Epithelial cell of prostate (primary cell): ENCODE results near the gene WFDC5.
"Not testable (repeated sequence)": the region's sequence is repeated elsewhere in the genome, so short reads cannot be mapped to it uniquely, and the experiment has no call there.

Source experiments
- DNase-seq: peaks from one replicate; pipeline ENCODE4 v3.0.0-alpha.2; 2011; ENCODE audit warnings: low read depth, low spot score
- H3K27ac ChIP-seq: fragments of 450-650 bp; 2 replicates; pipeline ENCODE4 v1.5.1; 2017; ENCODE audit warnings: mild to moderate bottlenecking

WFDC5 gene, protein sequence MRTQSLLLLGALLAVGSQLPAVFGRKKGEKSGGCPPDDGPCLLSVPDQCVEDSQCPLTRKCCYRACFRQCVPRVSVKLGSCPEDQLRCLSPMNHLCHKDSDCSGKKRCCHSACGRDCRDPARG

DNA sequence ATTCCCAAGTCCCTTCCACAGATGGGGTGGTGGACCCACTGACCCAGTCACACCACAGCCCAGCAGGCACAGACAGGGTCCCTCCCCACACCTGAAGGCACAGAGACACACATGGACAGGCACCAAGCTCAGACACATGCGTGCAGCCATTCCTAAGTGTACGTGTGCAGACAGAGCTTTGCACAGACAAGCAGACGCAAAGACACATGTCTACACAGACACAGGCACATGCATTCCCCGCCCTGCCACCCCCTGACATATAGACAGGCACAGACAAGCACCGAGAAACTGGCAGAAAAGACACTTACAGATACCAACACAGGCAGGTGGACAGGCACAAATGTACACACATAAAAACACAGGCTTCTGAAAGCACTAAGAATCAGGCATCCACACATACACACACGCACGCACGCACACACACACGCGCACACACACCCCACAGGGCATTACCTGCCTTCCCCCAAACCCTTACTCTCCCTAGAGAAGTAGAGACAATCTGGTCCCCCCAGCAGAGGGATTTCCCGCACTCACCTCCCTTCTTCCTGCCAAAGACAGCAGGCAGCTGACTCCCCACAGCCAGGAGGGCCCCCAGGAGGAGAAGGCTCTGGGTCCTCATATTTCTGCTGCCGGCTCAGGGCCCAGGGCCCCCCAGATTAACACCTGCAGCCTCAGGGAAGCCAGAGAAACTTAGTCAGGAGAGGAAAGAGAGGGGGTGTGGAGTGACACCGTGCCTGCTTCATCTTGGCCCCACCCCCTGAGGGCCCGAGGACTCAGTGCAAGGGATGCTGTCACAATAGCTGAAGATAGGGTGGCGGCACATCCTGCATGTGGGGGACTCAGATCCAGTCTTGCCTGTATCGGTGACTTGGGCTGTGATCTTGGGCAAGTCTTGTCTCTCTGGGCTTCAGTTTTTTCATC is at the start of gene WFDC5:
TSS of gene WFDC5 (minus strand) at position 710 of the 921 bp plus-strand sequence. CDS start at position 619, 91 bp downstream.
- DNase-seq, result peak; percentile 80
- H3K27ac ChIP-seq, result peak within 1 kb of the TSS; percentile 32

DNA sequence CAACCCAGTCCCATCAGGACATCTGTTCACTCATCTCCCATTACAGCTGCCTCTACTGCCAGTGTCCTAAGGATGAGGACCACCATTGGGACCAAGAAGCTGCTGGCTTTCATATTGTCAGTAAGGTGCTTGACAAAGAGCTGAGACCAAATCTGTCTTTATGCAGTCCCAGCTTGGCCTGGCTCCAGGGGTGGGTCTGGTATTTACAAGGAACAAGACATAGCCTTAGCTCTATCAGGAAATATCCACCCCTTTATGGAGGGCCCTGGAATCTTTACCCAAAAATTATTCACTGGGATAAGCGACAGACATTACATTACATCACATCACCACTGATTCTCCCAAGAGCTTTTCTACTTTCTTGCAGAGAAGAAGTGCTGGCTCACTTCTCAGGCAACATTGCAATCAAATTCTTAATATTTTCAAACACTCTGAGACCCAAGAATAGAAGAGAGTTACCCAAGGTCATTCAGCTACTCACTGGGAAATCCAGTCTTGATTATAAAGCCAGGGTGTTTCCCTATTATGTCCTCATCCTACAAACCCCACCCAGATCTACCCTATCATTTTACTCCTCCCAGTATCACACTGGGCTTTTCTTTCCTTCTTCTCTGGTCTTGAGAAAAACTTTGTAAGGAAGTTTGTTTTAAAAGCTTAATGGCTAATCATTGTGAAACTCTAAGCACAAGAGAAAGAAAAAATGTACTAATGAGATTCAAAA is 48.3 kb upstream of the WFDC5 start:
- H3K27ac ChIP-seq, result no peak overlapping the region
- DNase-seq, result no peak

DNA sequence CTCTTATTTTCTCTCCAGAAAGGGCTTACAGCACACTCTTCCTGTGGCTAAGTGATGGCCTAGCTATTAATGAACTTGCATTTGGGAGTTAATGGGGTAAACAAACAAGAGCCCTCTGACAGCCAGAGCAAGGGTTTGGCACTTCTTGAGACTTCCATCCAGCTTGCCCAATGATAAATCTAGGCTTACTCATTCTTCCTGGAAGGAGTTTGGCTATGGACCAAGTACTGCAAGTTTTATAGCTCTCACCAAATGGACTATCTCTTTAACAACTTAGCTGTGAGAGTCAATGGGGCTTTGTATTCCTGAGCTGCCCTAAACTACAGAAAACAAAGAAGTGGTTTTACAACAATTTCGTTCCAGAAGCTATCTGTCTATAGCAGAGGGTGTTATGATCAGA is 43.0 kb upstream of the WFDC5 start:
- H3K27ac ChIP-seq, result peak overlapping the region; percentile 4
- peak; percentile 61 for DNase-seq

DNA sequence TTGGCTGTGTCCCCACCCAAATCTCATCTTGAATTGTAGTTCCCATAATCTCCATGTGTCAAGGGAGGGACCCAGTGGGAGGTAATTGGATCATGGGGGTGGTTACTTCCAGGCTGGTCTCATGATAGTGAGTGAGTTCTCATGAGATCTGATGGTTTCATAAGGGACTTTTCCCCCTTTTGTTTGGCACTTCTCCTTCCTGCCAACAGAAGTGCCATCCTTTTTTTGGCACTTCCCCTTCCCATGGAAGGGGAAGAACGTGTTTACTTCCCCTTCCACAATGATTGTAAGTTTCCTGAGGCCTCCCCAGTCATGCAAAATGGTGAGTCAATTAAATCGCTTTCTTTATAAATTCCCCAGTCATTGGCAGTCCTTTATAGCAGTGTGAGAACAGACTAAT is 41.7 kb upstream of the WFDC5 start:
- H3K27ac ChIP-seq, result no peak overlapping the region
- no peak for DNase-seq

GRCh38 chr20:45154794-45155193 is 39.8 kb upstream of the WFDC5 start:
- not testable (repeated sequence) for H3K27ac ChIP-seq

DNA sequence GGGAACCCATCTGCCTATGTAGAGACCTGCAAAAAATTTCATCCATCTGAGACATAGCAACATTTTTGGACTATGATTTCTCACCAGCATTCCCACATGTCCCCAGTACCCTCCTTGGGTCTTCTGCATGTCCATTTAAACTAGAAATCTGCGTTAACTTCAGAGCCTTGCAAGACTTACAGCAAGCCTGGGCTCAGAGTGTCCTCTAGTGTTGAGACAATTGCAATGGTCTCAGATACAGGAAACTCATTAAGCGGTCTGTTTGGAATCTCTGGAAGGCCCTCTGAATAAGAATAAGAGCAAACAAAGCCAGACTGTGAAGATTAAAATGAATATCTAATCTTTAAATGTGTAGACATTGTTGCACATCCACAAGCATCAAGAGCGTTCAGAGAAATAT is 39.2 kb upstream of the WFDC5 start:
- H3K27ac ChIP-seq, result no peak overlapping the region
- no peak for DNase-seq

More at GRCh38 chr20:45154794-45155193, 39.8 kb upstream of the WFDC5 start:
- not testable (repeated sequence) for DNase-seq

DNA sequence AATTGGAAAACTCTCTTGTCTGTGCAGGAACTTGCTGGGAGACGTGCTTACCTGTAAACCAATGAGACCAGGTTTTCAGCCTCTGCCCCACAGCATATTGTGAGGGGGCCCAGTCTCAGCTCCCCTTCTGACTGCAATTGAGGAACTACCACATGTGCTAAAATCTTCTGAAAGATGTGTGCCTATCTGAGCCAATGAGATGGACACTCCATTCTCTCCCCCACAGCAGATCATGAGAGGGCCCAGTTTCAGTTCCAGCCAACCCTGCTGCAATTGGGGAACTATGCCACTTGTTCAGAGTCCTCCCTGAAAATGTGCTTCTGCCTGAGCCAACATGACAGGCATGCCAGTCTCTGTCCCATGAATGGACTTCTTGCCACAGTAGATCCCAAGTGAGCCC is 38.8 kb upstream of the WFDC5 start:
- no peak for DNase-seq
- no peak overlapping the region for H3K27ac ChIP-seq

DNA sequence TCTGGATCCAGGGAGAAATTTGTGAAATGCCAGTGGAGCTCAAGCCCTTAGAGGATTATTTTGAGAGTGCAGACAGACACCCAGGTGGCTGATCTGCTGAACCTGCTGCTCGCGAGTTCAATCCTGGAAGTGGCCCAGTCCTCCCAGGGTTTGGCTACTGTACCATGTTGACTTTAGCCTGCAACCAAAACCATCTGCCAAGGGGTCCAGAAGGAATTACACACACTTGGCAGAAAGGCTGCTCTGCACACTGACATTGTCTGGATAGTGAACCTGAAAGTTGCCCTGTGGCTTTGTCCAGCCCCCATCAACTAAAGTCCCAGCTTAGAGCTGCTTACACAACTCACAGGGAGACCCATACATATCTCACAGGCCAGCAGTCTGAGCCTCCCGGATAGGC is 38.2 kb upstream of the WFDC5 start:
- H3K27ac ChIP-seq, result no peak overlapping the region
- DNase-seq, result no peak

DNA sequence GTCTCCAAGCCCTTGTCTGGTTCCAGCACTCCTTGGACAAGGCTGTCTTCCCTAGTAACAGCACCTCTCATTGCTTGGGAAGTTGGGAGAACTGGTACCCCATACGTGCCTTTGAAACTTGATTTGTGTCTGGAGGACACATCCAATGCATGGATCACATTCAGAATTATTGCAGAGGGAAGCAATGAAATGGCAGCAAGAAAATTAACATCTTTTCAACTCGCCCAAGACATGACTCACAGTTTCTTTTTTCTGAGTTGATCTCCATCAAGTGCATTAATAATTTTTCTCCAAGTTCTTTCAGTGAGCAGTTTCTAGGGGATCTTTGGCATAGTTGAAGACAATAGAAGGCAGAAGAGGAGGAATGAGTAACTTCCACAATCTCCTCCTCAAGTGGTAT is 37.4 kb upstream of the WFDC5 start:
- DNase-seq, result no peak
- H3K27ac ChIP-seq, result no peak overlapping the region

GRCh38 chr20:45149062-45149461 is 34.1 kb upstream of the WFDC5 start:
- no peak overlapping the region for H3K27ac ChIP-seq
- no peak for DNase-seq

GRCh38 chr20:45140836-45141235 is 25.9 kb upstream of the WFDC5 start:
- H3K27ac ChIP-seq, result no peak overlapping the region
- DNase-seq, result no peak

DNA sequence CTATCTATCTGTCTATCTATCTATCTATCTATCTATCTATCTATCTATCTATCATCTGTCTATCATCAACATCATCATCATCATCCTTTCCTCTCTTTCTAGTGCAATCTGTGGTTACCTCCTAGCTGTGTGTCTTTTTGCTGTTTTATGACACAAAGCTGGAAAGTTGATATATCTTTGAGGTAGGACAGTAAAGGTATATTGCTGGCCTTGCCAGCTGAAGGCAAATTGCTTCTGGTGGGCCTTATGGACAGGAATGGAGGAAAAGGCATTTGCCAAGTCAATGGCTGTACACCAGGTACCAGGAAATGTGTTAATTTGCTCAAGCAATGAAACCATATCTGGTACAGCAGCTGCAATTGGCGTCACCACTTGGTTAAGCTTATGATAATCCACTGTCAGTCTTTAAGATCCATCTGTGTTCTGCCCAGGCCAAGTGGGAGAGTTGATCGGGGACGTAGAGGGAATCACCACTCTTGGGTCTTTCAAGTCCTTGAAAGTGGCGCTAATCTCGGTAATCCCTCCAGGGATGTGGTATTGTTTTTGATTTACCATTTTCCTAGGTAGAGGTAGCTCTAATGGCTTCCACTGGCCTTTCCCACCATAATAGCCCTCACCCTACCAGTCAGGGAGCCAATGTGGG is 24.9 kb upstream of the WFDC5 start:
- not testable (repeated sequence) for H3K27ac ChIP-seq, DNase-seq

DNA sequence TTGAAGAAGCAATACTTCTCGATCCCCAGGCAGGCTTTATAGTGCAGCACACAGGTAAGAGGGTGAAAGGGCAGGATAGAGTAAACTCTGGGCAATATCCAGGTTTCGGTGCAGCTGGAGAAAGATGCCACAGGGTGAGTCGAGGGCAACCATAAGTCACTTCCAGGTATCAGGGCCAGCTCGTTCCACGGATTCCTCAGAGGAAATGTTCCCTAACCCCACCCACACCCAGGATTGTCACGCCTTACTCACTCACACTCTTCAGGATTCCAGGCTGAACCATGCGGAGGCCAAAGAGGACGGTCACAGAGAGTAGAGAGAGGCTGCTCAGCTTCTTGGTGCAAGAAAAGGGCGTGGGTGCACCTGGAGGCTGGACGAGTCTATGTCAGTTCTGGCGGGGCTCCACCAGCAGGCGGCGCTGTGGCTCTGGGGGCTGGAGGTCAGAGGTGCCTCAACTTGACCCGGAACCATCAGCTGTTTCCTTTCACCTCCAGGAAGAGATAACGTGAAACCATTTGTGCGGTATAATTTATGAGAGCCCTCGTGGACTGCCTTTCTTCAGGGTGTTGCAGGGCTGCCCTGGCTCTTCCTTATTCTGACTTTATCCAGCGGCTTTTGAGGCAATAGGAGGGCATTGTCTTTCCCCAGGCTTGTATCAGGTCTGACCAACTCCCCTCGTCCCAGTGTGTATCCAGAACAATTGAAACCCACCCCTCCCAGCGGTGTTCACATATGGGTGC is 23.8 kb upstream of the WFDC5 start:
- peak overlapping the region; percentile 75 for H3K27ac ChIP-seq
- DNase-seq, result peak; percentile 62

- no peak for DNase-seq
- H3K27ac ChIP-seq, result peak overlapping the region; percentile 75
Measured at GRCh38 chr20:45136911-45137310, 21.9 kb upstream of the WFDC5 start.

DNA sequence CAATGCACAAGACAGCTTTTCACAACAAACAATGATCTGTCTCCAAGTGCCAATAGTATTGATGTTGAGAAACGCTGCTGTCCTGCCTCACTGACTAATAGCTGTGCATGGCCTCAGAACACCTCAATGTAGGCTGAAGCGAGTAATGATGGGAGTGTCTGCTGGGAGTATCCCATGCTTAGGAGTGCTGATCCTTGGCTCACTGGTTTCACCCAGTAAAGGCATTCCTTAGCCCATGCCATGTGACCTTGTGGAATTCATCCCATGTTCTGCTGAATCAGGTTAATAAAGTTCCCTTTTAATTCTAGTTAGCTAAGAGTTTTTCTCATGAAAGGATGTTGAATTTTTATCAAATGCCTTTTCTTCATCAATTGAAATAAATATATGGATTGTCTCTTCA is 13.1 kb upstream of the WFDC5 start:
- peak overlapping the region; percentile 72 for H3K27ac ChIP-seq
- DNase-seq, result peak; percentile 83

DNA sequence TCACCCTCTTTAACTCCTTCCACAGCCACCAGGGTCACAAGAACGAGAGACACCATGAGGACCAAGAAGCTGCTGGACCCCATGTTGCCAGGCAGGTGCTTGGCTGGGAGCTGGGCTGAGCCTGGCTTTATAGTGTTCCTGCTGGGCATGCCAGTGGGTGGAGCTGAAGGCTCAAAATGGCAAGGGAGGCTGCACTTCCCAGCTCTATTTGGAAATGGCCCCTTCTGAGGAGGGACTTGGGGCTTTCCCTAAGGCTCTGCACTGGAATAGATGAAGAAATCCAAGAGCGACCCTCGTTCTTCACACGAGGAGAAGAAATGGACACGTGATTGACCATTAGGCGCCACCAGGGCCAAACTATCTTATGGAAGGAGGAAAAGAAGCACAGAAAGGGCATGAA is 9.4 kb upstream of the WFDC5 start, which contains the start of gene WFDC12:
TSS of gene WFDC12 (minus strand) at position 101 of the 400 bp plus-strand sequence. CDS start at position 83, 18 bp downstream.
- no peak for DNase-seq
- H3K27ac ChIP-seq, result no peak within 1 kb of the TSS

GRCh38 chr20:45121388-45121787 is 6.4 kb upstream of the WFDC5 start:
- no peak for DNase-seq
- no peak overlapping the region for H3K27ac ChIP-seq

- no peak overlapping the region for H3K27ac ChIP-seq
- DNase-seq, result no peak
Measured at GRCh38 chr20:45119556-45120266, 4.7 kb upstream of the WFDC5 start.

GRCh38 chr20:45118028-45118427 is 3.1 kb upstream of the WFDC5 start:
- H3K27ac ChIP-seq, result no peak overlapping the region
- no peak for DNase-seq
